OCI-LY1 (cell line): ENCODE measurements around the gene ENOSF1.

Experiments
- H2AFZ ChIP-seq: fragments of 200-600 bp; sonication (generic), shearing (Covaris generic); 2 replicates; pipeline ENCODE4 v1.6.0; 2014; ENCODE audit warnings: antibody characterized with exemption, mild to moderate bottlenecking, low read length
- H3F3A ChIP-seq: fragments of 200-600 bp; sonication (generic), shearing (Covaris generic); 2 replicates; pipeline ENCODE4 v1.6.0; 2014; ENCODE audit warnings: mild to moderate bottlenecking, antibody characterized with exemption, low read length, moderate library complexity; ENCODE audit not compliant: insufficient read depth
- H3K27ac ChIP-seq: fragments of 200-600 bp; sonication (generic); 2 replicates; pipeline ENCODE4 v1.5.1; 2014; ENCODE audit warnings: low read length, mixed run types, mild to moderate bottlenecking, low read depth; ENCODE audit not compliant: poor library complexity, severe bottlenecking
- H3K27me3 ChIP-seq: fragments of 200-600 bp; sonication (generic); 2 replicates; pipeline ENCODE4 v1.6.0; 2014; ENCODE audit warnings: antibody characterized with exemption, mild to moderate bottlenecking, low read length, moderate library complexity; ENCODE audit not compliant: insufficient read depth
- H3K36me3 ChIP-seq: fragments of 200-600 bp; sonication (generic); 2 replicates; pipeline ENCODE4 v1.6.1; 2014; ENCODE audit warnings: mild to moderate bottlenecking, antibody characterized with exemption, low read length, moderate library complexity, mixed read lengths; ENCODE audit not compliant: insufficient read depth
- H3K4me1 ChIP-seq: fragments of 200-600 bp; sonication (generic); 2 replicates; pipeline ENCODE4 v1.5.1; 2014; ENCODE audit warnings: mild to moderate bottlenecking, low read length, moderate library complexity; ENCODE audit not compliant: insufficient read depth, severe bottlenecking
- H3K4me2 ChIP-seq: fragments of 200-600 bp; sonication (generic), shearing (Covaris generic); 2 replicates; pipeline ENCODE4 v1.6.1; 2014; ENCODE audit warnings: low read length
- H3K4me3 ChIP-seq: fragments of 200-600 bp; sonication (generic); 2 replicates; pipeline ENCODE4 v1.5.1; 2014; ENCODE audit warnings: low read length, low read depth, mild to moderate bottlenecking, mixed read lengths; ENCODE audit not compliant: poor library complexity, severe bottlenecking
- H3K79me2 ChIP-seq: fragments of 200-600 bp; shearing (Covaris generic); 2 replicates; pipeline ENCODE4 v1.6.1; 2016; ENCODE audit warnings: mixed run types, low read length, mixed read lengths; ENCODE audit not compliant: insufficient read depth
- H3K9ac ChIP-seq: fragments of 200-600 bp; sonication (generic), shearing (Covaris generic); 2 replicates; pipeline ENCODE4 v1.6.1; 2014; ENCODE audit warnings: mild to moderate bottlenecking, low read length, mixed read lengths
- H3K9me2 ChIP-seq: fragments of 200-600 bp; sonication (generic), shearing (Covaris generic); 2 replicates; pipeline ENCODE4 v1.6.1; 2014; ENCODE audit warnings: low read depth, mild to moderate bottlenecking, low read length, mixed read lengths
- H3K9me3 ChIP-seq: fragments of 200-600 bp; shearing (Covaris generic); 2 replicates; pipeline ENCODE4 v1.6.1; 2014; ENCODE audit warnings: low read length, mixed read lengths
- H4K20me1 ChIP-seq: fragments of 200-600 bp; sonication (generic), shearing (Covaris generic); 2 replicates; pipeline ENCODE4 v1.6.0; 2016; ENCODE audit warnings: mild to moderate bottlenecking, low read length; ENCODE audit not compliant: insufficient read depth
- EZH2 ChIP-seq: fragments of 200-600 bp; sonication (generic), shearing (Covaris generic); IDR thresholded peaks from 2 replicates; pipeline ENCODE4 v1.8.0; 2017; ENCODE audit warnings: borderline replicate concordance, mixed run types, mild to moderate bottlenecking, antibody characterized with exemption, low read length, moderate library complexity, mixed read lengths
- TF ChIP-seq, protein P1 (sequence below): fragments of 200-600 bp; sonication (generic), shearing (Covaris generic); IDR thresholded peaks from 2 replicates; pipeline ENCODE4 v1.5.1; 2017; ENCODE audit warnings: mild to moderate bottlenecking, antibody characterized with exemption, low read length, moderate library complexity, mixed read lengths

The ENOSF1 gene

DNA sequence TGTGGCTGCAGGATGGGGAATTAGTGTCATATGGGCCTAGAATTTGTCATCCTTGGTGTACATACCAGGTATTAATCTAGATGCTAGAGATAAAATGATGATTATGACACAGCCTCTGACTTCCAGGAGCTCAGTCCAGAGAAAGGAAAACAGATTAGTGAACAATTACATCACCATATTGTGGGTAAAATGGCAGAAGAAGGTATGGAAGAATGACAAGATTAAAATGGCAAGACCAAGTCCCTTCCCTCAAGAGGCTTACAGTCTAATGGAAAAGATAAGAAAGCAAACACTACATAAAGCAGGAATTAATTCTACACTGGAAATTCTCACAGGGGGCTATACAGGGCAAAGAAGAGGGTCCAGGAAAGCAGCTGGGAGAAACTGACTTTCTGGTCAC, 80.9 kb downstream of the ENOSF1 start:
- H3K9me3 ChIP-seq, result no peaks in the 10 kb centered on the region
- H4K20me1 ChIP-seq, result no peaks in the 10 kb centered on the region
- no peak overlapping the region for H3K4me3 ChIP-seq
- no peaks in the 10 kb centered on the region for H3K79me2 ChIP-seq
- no peaks in the 10 kb centered on the region for H3K4me1 ChIP-seq
- no peaks in the 10 kb centered on the region for H3K9me2 ChIP-seq
- H3F3A ChIP-seq, result no peaks in the 10 kb centered on the region
- no peak overlapping the region for H2AFZ ChIP-seq
- H3K27ac ChIP-seq, result no peak overlapping the region
- no peak overlapping the region for H3K4me2 ChIP-seq
- H3K36me3 ChIP-seq, result no peaks in the 10 kb centered on the region
- no peaks in the 10 kb centered on the region for H3K27me3 ChIP-seq
- no peak overlapping the region for H3K9ac ChIP-seq
- TF ChIP-seq EZH2, result no peak
- TF ChIP-seq, protein P1, sequence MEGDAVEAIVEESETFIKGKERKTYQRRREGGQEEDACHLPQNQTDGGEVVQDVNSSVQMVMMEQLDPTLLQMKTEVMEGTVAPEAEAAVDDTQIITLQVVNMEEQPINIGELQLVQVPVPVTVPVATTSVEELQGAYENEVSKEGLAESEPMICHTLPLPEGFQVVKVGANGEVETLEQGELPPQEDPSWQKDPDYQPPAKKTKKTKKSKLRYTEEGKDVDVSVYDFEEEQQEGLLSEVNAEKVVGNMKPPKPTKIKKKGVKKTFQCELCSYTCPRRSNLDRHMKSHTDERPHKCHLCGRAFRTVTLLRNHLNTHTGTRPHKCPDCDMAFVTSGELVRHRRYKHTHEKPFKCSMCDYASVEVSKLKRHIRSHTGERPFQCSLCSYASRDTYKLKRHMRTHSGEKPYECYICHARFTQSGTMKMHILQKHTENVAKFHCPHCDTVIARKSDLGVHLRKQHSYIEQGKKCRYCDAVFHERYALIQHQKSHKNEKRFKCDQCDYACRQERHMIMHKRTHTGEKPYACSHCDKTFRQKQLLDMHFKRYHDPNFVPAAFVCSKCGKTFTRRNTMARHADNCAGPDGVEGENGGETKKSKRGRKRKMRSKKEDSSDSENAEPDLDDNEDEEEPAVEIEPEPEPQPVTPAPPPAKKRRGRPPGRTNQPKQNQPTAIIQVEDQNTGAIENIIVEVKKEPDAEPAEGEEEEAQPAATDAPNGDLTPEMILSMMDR, result no peak

DNA sequence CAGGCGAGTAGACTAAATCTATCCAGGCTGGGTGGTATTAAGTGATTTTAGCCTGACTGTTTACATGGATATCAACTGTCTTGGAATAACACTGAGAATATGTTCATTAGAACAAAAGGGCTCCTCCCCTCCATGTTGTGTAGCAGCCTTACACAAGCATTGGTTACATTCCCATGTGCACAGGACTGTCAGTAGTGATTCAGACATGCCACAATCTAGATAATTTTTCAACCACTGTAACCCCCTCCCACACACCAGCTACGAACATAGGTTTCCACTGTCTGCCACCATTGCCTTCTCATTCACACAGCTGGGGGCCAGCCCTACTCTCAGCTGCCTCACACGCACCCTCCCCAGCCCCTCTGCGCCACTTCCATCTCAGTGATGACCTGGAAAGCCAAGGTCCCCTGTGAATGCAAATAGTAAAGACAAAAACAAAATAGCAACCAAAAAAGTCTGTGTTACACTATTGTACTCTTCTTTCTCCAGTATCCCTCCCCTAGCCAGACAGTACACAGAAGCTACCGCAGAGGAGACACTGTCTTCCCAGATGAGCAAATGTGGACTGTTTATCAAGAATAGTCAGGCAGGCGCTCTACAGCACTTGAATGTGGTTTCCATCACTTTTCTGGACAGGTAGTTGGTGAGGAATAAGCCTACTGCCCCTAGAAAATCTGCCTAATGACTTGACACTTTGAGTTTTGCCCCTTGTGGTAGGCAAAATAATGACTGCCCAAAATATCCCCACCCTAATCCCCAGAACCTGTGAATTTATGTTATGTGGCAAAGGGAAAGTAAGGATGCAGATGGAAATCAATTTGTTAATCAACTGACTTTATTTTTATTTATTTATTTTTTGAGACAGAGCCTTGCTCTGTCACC, 82.9 kb downstream of the ENOSF1 start:
- Histone ChIP-seq H3K9me2 (no peaks in the 10 kb centered on the region), H3K27ac (no peak overlapping the region), H3K4me2 (no peak overlapping the region), H3K4me1 (no peaks in the 10 kb centered on the region), H2AFZ (no peak overlapping the region), H4K20me1 (no peaks in the 10 kb centered on the region), H3K27me3 (no peaks in the 10 kb centered on the region), H3F3A (no peaks in the 10 kb centered on the region), H3K9ac (no peak overlapping the region), H3K9me3 (no peaks in the 10 kb centered on the region), H3K79me2 (no peaks in the 10 kb centered on the region), H3K36me3 (no peaks in the 10 kb centered on the region), H3K4me3 (no peak overlapping the region)
- TF ChIP-seq, protein P1, result no peak
- no peak for TF ChIP-seq EZH2

DNA sequence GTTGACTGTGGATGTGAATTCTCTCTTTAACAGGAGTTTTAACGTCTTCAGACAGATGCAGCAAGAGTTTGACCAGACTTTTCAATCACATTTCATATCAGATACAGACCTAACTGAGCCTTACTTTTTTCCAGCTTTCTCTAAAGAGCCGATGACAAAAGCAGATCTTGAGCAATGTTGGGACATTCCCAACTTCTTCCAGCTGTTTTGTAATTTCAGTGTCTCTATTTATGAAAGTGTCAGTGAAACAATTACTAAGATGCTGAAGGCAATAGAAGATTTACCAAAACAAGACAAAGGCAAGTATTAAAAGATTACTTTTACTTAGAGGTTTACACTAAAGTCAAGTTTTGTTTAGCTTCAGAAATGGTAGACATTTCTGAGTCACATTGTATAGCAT, 85.2 kb downstream of the ENOSF1 start:
- H3K79me2 ChIP-seq, result no peaks in the 10 kb centered on the region
- no peak for TF ChIP-seq EZH2
- TF ChIP-seq, protein P1, result no peak
- no peak overlapping the region for H3K27ac ChIP-seq
- no peaks in the 10 kb centered on the region for H3K36me3 ChIP-seq
- H2AFZ ChIP-seq, result no peak overlapping the region
- H3K9me2 ChIP-seq, result no peaks in the 10 kb centered on the region
- H3F3A ChIP-seq, result no peaks in the 10 kb centered on the region
- H3K4me3 ChIP-seq, result no peak overlapping the region
- no peaks in the 10 kb centered on the region for H3K4me1 ChIP-seq
- no peak overlapping the region for H3K9ac ChIP-seq
- H3K9me3 ChIP-seq, result no peaks in the 10 kb centered on the region
- no peaks in the 10 kb centered on the region for H4K20me1 ChIP-seq
- no peaks in the 10 kb centered on the region for H3K27me3 ChIP-seq
- no peak overlapping the region for H3K4me2 ChIP-seq
